ENCODE data around the gene GRIN3A.
A peak's percentile ranks its signal among the peaks of the same experiment; 100 is the strongest.

The GRIN3A gene

GRCh38 chr9:101625876-101626275 lies 112.6 kb downstream of the GRIN3A start:
- no peak for TF ChIP-seq CTCF (IDR thresholded peaks at IDR 0.05; ENCODE audit: low read depth, low read length, missing control alignments)
- DNase-seq (ENCODE audit: low read depth) = no peak

GRCh38 chr9:101620452-101620851 lies 118.0 kb downstream of the GRIN3A start:
- H3K4me3 ChIP-seq (ENCODE audit: low read depth, low read length) = no peak overlapping the region
- no peak for DNase-seq (ENCODE audit: low read depth)
- no peak for TF ChIP-seq CTCF (IDR thresholded peaks at IDR 0.05; ENCODE audit: low read depth, low read length, missing control alignments)

More at GRCh38 chr9:101625876-101626275, 112.6 kb downstream of the GRIN3A start:
- H3K4me3 ChIP-seq (ENCODE audit: low read depth, low read length) = no peak overlapping the region

GRCh38 chr9:101618698-101619097 lies 119.7 kb downstream of the GRIN3A start:
- no peak overlapping the region for H3K4me3 ChIP-seq (ENCODE audit: low read depth, low read length)
- TF ChIP-seq CTCF (IDR thresholded peaks at IDR 0.05; ENCODE audit: low read depth, low read length, missing control alignments) = no peak
- DNase-seq (ENCODE audit: low read depth) = no peak

- no peak for TF ChIP-seq CTCF (IDR thresholded peaks at IDR 0.05; ENCODE audit: low read depth, low read length, missing control alignments)
- DNase-seq (ENCODE audit: low read depth) = no peak
- H3K4me3 ChIP-seq (ENCODE audit: low read depth, low read length) = no peak overlapping the region
Measured at GRCh38 chr9:101605547-101605946, 132.9 kb downstream of the GRIN3A start.

GRCh38 chr9:101604296-101604695 lies 134.2 kb downstream of the GRIN3A start:
- no peak overlapping the region for H3K4me3 ChIP-seq (ENCODE audit: low read depth, low read length)
- TF ChIP-seq CTCF (IDR thresholded peaks at IDR 0.05; ENCODE audit: low read depth, low read length, missing control alignments) = no peak
- DNase-seq (ENCODE audit: low read depth) = no peak

GRCh38 chr9:101601904-101602765 lies 136.3 kb downstream of the GRIN3A start:
- no peak for DNase-seq (ENCODE audit: low read depth)
- TF ChIP-seq CTCF (IDR thresholded peaks at IDR 0.05; ENCODE audit: low read depth, low read length, missing control alignments) = peak; percentile 65
- H3K4me3 ChIP-seq (ENCODE audit: low read depth, low read length) = no peak overlapping the region

GRCh38 chr9:101594796-101595195 lies 143.7 kb downstream of the GRIN3A start, which contains the start of gene PPP3R2:
PPP3R2 (minus strand) TSS chr9:101594969; CDS start chr9:101594921, 48 bp downstream.
- no peak for TF ChIP-seq CTCF (IDR thresholded peaks at IDR 0.05; ENCODE audit: low read depth, low read length, missing control alignments)
- DNase-seq (ENCODE audit: low read depth) = no peak
- H3K4me3 ChIP-seq (ENCODE audit: low read depth, low read length) = no peak within 1 kb of the TSS
